ENCODE data around the gene CREB3L2.

CREB3L2 gene

DNA sequence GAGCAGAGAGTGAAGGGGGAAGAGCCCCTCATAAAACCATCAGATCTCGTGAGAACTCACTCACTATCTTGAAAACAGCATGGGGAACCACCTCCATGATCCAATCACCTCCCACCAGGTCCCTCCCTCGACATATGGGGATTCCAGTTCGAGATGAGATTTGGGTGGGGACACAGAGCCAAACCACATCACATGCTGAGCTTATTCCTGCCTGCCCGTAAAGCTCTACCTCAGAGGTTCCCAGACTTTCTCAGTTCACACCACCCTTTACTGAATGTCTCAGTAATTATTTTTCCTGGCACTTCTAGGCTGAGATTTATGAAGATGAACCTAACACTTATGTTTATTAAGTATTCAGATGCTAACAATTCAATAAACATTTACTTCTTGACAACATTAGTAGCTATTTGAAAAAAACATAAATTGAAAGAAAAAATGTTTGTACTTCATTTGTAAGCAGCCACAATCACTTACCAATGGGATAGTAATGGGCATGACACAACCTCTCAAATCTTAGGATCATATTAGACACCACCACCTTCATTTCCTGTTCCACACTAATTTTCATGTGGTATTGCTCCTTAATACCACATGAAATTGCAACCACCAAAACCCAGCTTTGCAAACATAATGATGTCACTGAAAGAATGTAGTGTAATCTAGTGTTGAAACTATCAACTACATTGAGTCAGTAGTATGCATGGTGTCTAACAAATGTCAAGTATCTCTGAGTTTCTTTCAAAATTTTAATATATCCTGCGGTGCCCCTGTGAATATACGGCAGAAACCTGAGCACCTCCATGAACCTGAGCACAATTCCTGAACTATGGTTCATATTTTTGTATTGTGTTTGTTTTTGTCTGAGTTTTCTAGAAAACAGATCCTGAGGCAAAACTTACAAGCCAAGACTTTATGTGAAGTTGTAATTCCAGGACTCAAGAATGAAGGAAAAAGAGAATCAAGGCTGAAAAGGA is 150.6 kb downstream of the CREB3L2 start:
- CTCF ChIA-PET = interaction anchor here (1.7 kb wide), 1 partner anchor 195 kb away, joined by 5 read pairs; no protein-coding TSS in a partner anchor
- H3K9me3 ChIP-seq (ENCODE audit: control insufficient read depth, insufficient read depth, low read depth, low read length) = no peaks in the 10 kb centered on the region
- no peaks in the 10 kb centered on the region for H3K36me3 ChIP-seq (ENCODE audit: control insufficient read depth in 2 of 2, insufficient read depth in 1 of 2, low read length in 2 of 2)
- POLR2A ChIA-PET = no interaction called here
- no peaks in the 10 kb centered on the region for H3K4me1 ChIP-seq (ENCODE audit: control insufficient read depth, insufficient read depth, low read length)
- no peak overlapping the region for H3K4me3 ChIP-seq (ENCODE audit: low read depth, low read length)
- no peak overlapping the region for H3K27ac ChIP-seq (ENCODE audit: extremely low read depth, low read depth, low read length)
- TF ChIP-seq ZNF785 (tag by site-specific recombination; IDR thresholded peaks at IDR 0.05) (no peak), ZNF214 (tag by site-specific recombination; IDR thresholded peaks at IDR 0.05; ENCODE audit: borderline replicate concordance) (no peak), ZSCAN16 (tag by site-specific recombination; IDR thresholded peaks at IDR 0.05) (no peak), ZNF555 (tag by site-specific recombination; conservative IDR thresholded peaks at IDR 0.05) (no peak), ZNF416 (tag by site-specific recombination; IDR thresholded peaks at IDR 0.05) (no peak), PRDM6 (tag by site-specific recombination; IDR thresholded peaks at IDR 0.05) (no peak), ZNF639 (tag by site-specific recombination; IDR thresholded peaks at IDR 0.05) (no peak), GLI4 (tag by site-specific recombination; IDR thresholded peaks at IDR 0.05) (no peak), ZNF366 (tag by site-specific recombination; conservative IDR thresholded peaks at IDR 0.05) (no peak), KLF1 (tag by site-specific recombination; IDR thresholded peaks at IDR 0.05) (no peak), ZBTB8A (tag by site-specific recombination; IDR thresholded peaks at IDR 0.05) (no peak), ZNF623 (tag by site-specific recombination; IDR thresholded peaks at IDR 0.05) (no peak), ZNF354C (tag by site-specific recombination; IDR thresholded peaks at IDR 0.05; ENCODE audit: borderline replicate concordance, low read depth) (no peak), RBAK (tag by site-specific recombination; IDR thresholded peaks at IDR 0.05) (no peak), PBX3 (CRISPR knock-in tag; IDR thresholded peaks at IDR 0.05) (no peak), ZBTB26 (tag by site-specific recombination; optimal IDR thresholded peaks at IDR 0.05) (no peak), PRDM10 (tag by site-specific recombination; IDR thresholded peaks at IDR 0.05) (no peak), ZNF701 (tag by site-specific recombination; IDR thresholded peaks at IDR 0.05) (no peak)
